Measurements from ENCODE around the gene SRRM4.

Gene SRRM4

GRCh38 chr12:119157528-119157927 lies 176.2 kb downstream of the SRRM4 start:
- Histone ChIP-seq H3K4me1 (ENCODE audit: insufficient read depth, poor library complexity, severe bottlenecking) (no peaks in the 10 kb centered on the region), H3K9me3 (ENCODE audit: severe bottlenecking) (no peaks in the 10 kb centered on the region), H3K4me3 (ENCODE audit: severe bottlenecking) (no peak overlapping the region), H3K36me3 (ENCODE audit: low read depth) (no peaks in the 10 kb centered on the region), H3K27ac (ENCODE audit: poor library complexity, severe bottlenecking) (no peak overlapping the region), H3K27me3 (ENCODE audit: insufficient read depth, poor library complexity, severe bottlenecking) (no peaks in the 10 kb centered on the region)
- ATAC-seq (ENCODE audit: low read depth) (no peak), DNase-seq (ENCODE audit: low spot score) (no peak)
- TF ChIP-seq CTCF (IDR thresholded peaks at IDR 0.05; ENCODE audit: poor library complexity, severe bottlenecking): no peak

- Histone ChIP-seq H3K27ac (ENCODE audit: poor library complexity, severe bottlenecking) (no peak overlapping the region), H3K9me3 (ENCODE audit: severe bottlenecking) (no peaks in the 10 kb centered on the region), H3K36me3 (ENCODE audit: low read depth) (no peaks in the 10 kb centered on the region), H3K27me3 (ENCODE audit: insufficient read depth, poor library complexity, severe bottlenecking) (no peaks in the 10 kb centered on the region), H3K4me1 (ENCODE audit: insufficient read depth, poor library complexity, severe bottlenecking) (no peaks in the 10 kb centered on the region), H3K4me3 (ENCODE audit: severe bottlenecking) (no peak overlapping the region)
- no peak for TF ChIP-seq CTCF (IDR thresholded peaks at IDR 0.05; ENCODE audit: poor library complexity, severe bottlenecking)
- ATAC-seq (ENCODE audit: low read depth) (no peak), DNase-seq (ENCODE audit: low spot score) (no peak)
Measured at GRCh38 chr12:119157978-119158377, 176.6 kb downstream of the SRRM4 start.

- DNase-seq (ENCODE audit: low spot score): no peak
- Histone ChIP-seq H3K27ac (ENCODE audit: poor library complexity, severe bottlenecking) (no peak overlapping the region), H3K27me3 (ENCODE audit: insufficient read depth, poor library complexity, severe bottlenecking) (no peaks in the 10 kb centered on the region), H3K36me3 (ENCODE audit: low read depth) (no peaks in the 10 kb centered on the region), H3K4me3 (ENCODE audit: severe bottlenecking) (no peak overlapping the region), H3K4me1 (ENCODE audit: insufficient read depth, poor library complexity, severe bottlenecking) (no peaks in the 10 kb centered on the region), H3K9me3 (ENCODE audit: severe bottlenecking) (no peaks in the 10 kb centered on the region)
- no peak for ATAC-seq (ENCODE audit: low read depth)
- no peak for TF ChIP-seq CTCF (IDR thresholded peaks at IDR 0.05; ENCODE audit: poor library complexity, severe bottlenecking)
Measured at GRCh38 chr12:119158402-119158801, 177.1 kb downstream of the SRRM4 start.

- Histone ChIP-seq H3K9me3 (ENCODE audit: severe bottlenecking) (no peaks in the 10 kb centered on the region), H3K27me3 (ENCODE audit: insufficient read depth, poor library complexity, severe bottlenecking) (no peaks in the 10 kb centered on the region), H3K27ac (ENCODE audit: poor library complexity, severe bottlenecking) (no peak overlapping the region), H3K4me3 (ENCODE audit: severe bottlenecking) (no peak overlapping the region), H3K36me3 (ENCODE audit: low read depth) (no peaks in the 10 kb centered on the region), H3K4me1 (ENCODE audit: insufficient read depth, poor library complexity, severe bottlenecking) (no peaks in the 10 kb centered on the region)
- DNase-seq (ENCODE audit: low spot score): no peak
- TF ChIP-seq CTCF (IDR thresholded peaks at IDR 0.05; ENCODE audit: poor library complexity, severe bottlenecking): no peak
- no peak for ATAC-seq (ENCODE audit: low read depth)
Measured at GRCh38 chr12:119159844-119160243, 178.5 kb downstream of the SRRM4 start.

- Histone ChIP-seq H3K27ac (ENCODE audit: poor library complexity, severe bottlenecking) (no peak overlapping the region), H3K4me3 (ENCODE audit: severe bottlenecking) (no peak overlapping the region), H3K9me3 (ENCODE audit: severe bottlenecking) (no peaks in the 10 kb centered on the region), H3K27me3 (ENCODE audit: insufficient read depth, poor library complexity, severe bottlenecking) (no peaks in the 10 kb centered on the region), H3K36me3 (ENCODE audit: low read depth) (no peaks in the 10 kb centered on the region), H3K4me1 (ENCODE audit: insufficient read depth, poor library complexity, severe bottlenecking) (no peaks in the 10 kb centered on the region)
- ATAC-seq (ENCODE audit: low read depth) (no peak), DNase-seq (ENCODE audit: low spot score) (no peak)
- TF ChIP-seq CTCF (IDR thresholded peaks at IDR 0.05; ENCODE audit: poor library complexity, severe bottlenecking): no peak
Measured at GRCh38 chr12:119167902-119168301, 186.6 kb downstream of the SRRM4 start.
